GM18526 (cell line): Measurements from ENCODE around the gene NCAM1.

Experiments used
- POLR2A ChIP-seq: IDR thresholded peaks from 3 replicates; pipeline ENCODE4 v1.6.1; 2011; ENCODE audit not compliant: insufficient read length; ENCODE audit errors: extremely low read depth

NCAM1 gene

DNA sequence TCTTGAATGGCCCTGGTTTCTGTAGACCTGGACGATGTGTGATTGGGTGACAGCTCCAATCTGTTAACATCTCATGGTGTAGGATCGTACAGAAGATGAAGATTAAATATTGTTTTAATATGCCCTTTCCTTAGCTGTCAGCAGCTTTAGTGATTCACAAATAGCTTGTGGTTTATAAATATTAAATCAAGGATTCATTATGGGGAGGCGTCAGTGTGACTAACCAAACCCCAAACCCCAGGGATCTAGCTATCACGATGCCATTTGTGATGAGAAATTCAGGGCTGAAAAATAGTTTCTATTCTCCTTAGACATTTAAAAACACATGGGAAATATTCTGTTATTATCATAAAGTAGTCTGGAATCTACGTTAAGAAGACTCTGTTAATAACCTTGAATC is 73.4 kb downstream of the NCAM1 start:
- no peak for TF ChIP-seq POLR2A

GRCh38 chr11:113035708-113036107 is 74.5 kb downstream of the NCAM1 start:
- TF ChIP-seq POLR2A, result no peak

DNA sequence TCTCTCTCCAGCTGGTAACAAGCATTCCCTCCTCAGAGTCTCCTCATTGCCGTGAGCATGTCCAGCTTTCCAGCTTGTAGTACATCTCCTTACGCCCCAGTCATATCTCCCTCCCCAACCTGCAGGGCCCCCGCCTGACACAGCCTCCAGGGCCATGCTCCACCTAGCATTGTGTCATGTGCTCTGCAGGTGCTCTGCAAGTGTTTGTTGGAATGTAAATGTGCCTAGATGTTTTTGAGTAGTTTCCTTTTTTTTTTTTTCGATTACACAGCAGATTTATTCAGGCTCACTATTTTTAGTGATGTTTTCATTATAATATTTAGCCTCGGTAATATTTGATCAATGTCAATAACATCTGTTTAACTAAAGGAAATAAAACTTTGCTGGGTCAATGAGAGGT is 82.5 kb downstream of the NCAM1 start:
- no peak for TF ChIP-seq POLR2A

DNA sequence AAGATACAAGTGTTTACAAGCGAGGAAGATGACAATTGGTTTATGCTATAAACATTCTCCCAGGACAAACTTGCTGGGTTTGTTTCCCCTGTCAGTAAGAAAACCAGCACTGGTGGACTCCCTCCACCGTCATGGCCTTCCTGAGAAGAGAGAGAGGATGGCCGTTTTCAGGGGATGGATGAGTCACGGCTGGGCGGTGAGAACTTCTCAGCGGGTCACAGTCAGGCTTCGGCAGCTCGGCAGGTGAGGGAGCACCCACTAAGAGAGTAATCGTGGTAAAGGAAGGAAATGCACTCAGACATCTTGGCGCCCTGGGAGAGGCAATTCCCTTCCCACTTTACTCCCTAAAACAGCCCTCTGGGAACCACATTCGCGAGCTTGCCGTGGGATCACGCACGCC is 83.9 kb downstream of the NCAM1 start:
- TF ChIP-seq POLR2A, result no peak

- TF ChIP-seq POLR2A, result no peak
Measured at GRCh38 chr11:113046866-113047265, 85.6 kb downstream of the NCAM1 start.

DNA sequence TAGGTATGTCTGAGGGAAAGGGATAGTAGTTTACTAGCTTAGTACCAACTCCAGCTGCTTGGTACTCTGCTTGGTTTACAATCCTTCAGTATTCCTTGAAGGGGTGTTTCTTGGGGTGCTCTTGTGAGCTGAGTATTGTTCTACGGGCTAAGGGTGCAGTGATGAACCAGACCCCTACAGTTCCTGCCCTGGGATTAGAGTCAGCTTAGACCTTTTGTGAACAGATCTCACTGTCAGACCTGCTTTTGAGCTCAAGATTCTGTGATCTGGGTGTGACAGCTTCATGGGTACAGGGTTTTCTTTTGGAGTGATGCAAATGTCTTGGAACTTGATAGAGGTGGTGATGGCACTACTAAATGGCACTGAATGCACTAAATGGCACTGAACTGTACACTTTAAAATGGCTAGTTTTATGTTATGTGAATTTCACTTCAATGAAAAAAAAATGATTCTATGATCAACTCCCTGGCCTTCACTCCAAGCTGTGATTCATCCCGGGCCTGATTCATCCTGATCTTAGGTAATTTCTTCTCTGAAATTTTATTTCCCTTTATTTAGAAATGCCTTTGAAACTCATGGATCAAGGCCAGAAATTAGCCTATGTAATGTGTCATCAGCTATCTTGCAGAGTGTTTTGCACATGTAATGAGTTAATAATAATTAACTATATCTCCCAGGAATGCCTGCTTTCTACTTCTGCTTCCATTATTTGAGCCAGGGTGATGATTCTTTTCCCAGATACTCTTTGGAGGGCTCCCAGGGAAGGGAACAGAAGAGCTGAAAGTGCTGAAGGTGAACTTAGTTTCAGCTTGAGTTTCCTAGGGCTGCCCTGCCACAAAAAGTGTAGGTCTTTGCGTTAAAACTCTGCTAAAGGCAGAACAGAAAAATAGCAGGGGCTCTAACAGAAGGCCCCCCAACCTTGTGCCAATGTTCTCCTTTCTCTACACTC is 87.9 kb downstream of the NCAM1 start:
- TF ChIP-seq POLR2A, result no peak

DNA sequence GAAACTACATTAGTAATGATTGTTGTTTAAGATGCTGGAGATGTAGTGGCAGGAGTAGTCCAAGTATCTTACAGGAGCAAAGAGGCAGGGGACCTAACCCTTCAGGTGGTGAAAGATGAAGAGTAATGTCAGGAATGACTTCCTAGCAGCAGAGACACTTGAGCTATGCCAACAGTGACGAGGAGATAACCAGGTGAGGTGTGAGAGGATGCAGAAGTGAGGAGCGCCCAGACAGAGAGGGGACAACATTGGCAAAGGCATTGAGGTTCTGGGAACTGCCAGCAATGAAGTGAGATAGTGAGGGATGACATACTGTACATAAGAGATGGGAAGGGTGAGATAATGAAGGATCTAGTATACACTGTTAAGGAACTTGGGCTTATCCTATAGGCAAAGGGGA is 95.8 kb downstream of the NCAM1 start:
- no peak for TF ChIP-seq POLR2A

GRCh38 chr11:113059548-113059947 is 98.3 kb downstream of the NCAM1 start:
- no peak for TF ChIP-seq POLR2A

DNA sequence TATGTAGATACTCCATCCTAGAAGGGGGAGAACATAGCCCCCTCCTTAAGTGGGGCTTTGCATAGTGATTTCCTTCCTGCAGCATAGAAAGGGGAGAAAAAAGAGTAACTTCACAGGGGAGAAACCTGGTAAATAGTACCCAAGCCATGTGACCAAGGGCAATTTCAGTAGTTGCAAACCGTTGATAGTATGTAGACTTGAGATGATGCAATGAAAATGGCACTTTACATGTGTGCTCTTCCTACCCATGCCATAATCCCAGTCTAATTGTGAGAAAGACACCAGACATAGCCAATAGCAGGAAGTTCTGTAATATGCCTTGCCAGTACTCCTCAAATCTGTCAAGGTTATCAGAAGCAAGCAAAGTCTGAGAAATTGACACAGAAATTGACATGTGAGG is 104.1 kb downstream of the NCAM1 start:
- no peak for TF ChIP-seq POLR2A

GRCh38 chr11:113072237-113072858 is 111.1 kb downstream of the NCAM1 start:
- no peak for TF ChIP-seq POLR2A

DNA sequence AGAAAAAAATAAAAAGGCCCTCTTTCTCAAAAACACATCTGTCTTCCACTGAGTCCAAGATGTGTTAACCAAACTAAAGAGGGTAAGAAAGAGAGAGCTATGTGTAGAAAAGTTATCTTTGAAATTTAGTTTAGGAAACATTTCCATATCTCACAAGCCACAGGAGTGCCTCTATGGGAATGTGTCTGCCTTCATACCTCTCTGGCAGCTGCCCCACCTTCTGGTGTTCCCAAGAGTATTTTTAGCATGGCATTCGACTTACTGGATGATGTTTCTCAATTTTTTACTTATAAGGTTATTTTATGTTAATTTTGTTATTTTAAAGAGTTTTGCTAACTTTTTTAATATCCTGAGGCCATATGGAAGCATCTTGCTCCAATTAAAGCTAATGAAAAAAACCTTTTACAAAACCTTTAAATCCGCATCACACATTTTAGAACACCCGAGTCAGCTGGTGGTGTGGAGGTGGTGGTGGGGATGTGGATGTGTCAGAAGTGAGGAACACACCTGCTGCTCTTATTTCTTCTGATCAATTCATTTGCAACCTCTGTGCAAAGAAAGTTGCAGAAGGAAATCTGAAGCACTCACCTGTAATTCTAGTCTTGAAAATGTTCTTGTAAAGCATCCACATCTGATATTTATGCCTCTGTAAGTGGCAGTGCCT is 112.2 kb downstream of the NCAM1 start:
- TF ChIP-seq POLR2A, result no peak

GRCh38 chr11:113075586-113076095 is 114.4 kb downstream of the NCAM1 start:
- no peak for TF ChIP-seq POLR2A

DNA sequence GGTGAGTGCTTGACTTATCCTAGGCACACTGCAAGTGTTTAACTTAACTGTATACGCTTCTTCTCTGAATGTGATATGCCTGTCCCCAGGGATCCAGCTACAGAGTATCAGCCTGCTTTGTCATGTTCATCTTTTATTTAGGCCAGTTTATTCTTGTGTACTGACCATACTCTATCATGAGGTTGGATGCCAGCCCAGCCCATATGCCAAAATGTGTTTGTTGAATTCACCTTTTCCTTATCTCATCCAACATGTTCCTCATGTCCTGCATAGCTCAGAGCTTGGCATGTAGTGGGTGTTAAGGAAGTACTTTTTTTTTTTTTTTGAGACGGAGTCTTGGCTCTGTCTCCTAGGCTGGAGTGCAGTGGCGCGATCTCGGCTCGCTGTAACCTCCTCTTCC is 116.2 kb downstream of the NCAM1 start:
- TF ChIP-seq POLR2A, result no peak

DNA sequence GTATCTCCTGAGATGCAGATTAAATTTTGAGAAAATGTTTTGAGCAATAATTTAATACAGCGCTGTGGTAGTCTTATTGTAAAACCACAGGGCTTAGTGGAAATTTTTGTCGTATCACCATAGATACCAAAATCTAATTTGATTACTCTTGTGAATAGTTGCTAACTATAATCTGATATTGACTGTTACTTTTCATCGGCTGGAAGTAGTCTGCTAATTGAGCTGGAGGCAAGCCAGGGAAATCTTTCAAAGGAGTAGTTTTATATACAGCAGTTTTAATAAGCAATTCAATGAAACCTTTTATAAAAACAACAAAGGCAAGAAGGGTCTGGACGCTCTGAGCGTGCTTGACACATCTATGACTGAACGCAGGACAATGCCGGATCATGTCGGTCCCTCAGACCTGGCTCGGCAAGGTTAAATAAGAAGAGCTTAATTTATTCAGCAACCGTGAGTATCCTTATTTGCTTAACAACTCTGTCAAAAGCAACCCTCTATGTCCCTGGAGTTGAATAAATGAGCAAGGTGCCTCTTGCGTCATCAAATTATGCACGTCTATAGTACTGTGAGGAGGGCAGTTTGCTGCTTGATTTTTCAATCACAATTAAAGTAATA is 121.2 kb downstream of the NCAM1 start:
- no peak for TF ChIP-seq POLR2A

DNA sequence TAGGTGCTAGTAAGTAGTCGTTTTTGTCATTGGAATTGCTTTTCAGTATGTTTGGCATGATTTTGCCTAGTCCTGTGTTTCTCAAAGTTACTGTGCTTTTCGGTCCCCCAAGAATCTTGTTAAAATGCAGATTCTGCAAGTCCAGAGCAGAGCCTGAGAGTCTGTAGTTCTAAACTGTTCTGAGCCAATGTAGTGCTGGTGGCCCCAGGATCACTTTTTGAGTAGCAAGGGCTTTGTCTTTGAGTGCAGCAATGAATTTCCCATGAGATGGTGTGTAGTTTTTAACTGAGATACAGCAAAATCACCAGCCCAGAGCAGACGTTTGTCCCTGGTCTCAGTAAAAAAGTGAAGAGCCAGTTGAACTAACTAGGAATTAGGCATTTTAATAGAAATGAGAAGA is 122.4 kb downstream of the NCAM1 start:
- no peak for TF ChIP-seq POLR2A
